ENCODE data around the gene RAD51B.

DNA sequence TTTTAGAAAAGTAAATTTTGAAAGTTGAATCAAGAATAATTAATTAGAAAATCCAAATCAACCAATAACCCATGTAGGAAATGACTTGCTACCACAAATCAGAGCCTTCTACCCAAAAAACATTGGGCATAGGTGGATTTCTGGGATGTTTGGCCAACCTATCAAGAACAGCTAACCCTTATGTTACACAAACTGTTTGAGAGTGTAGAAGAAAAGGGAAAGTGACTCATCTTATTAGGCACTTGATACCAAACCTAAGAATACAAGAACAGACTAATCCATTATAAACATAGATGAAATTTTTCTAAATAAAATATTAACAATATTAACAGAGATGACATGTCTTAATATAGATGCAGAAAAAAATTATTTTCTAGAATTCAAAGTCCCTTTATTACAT is 712.9 kb downstream of the RAD51B start:
- TF ChIP-seq, protein P1, sequence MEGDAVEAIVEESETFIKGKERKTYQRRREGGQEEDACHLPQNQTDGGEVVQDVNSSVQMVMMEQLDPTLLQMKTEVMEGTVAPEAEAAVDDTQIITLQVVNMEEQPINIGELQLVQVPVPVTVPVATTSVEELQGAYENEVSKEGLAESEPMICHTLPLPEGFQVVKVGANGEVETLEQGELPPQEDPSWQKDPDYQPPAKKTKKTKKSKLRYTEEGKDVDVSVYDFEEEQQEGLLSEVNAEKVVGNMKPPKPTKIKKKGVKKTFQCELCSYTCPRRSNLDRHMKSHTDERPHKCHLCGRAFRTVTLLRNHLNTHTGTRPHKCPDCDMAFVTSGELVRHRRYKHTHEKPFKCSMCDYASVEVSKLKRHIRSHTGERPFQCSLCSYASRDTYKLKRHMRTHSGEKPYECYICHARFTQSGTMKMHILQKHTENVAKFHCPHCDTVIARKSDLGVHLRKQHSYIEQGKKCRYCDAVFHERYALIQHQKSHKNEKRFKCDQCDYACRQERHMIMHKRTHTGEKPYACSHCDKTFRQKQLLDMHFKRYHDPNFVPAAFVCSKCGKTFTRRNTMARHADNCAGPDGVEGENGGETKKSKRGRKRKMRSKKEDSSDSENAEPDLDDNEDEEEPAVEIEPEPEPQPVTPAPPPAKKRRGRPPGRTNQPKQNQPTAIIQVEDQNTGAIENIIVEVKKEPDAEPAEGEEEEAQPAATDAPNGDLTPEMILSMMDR (IDR thresholded peaks at IDR 0.05), result no peak
- TF ChIP-seq POLR2AphosphoS5 (IDR thresholded peaks at IDR 0.05) (no peak), POLR2A (IDR thresholded peaks at IDR 0.05) (no peak)
